ENCODE results near the gene CELF6.

Gene CELF6

DNA sequence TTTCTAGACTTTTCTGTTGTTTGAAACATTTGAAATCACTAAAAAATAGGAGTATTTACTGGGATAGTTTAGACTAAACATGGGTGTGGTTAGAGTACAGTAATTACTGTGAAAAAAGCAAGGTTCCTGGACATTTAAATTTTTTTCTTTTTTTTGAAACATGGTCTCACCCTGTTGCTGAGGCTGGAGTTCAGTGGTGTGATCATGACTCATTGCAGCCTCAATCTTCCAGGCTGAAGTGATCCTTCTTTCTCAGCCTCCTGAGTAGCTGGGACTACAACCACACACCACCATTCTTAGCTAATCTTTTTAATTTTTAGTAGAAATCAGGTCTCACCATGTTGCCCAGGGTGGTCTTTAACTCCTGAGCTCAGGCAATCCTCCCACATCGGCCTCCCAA is 20.4 kb upstream of the CELF6 start:
- TF ChIP-seq, protein P1, sequence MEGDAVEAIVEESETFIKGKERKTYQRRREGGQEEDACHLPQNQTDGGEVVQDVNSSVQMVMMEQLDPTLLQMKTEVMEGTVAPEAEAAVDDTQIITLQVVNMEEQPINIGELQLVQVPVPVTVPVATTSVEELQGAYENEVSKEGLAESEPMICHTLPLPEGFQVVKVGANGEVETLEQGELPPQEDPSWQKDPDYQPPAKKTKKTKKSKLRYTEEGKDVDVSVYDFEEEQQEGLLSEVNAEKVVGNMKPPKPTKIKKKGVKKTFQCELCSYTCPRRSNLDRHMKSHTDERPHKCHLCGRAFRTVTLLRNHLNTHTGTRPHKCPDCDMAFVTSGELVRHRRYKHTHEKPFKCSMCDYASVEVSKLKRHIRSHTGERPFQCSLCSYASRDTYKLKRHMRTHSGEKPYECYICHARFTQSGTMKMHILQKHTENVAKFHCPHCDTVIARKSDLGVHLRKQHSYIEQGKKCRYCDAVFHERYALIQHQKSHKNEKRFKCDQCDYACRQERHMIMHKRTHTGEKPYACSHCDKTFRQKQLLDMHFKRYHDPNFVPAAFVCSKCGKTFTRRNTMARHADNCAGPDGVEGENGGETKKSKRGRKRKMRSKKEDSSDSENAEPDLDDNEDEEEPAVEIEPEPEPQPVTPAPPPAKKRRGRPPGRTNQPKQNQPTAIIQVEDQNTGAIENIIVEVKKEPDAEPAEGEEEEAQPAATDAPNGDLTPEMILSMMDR (conservative IDR thresholded peaks at IDR 0.05): no peak
- H3K27ac ChIP-seq: peak overlapping the region; percentile 74

DNA sequence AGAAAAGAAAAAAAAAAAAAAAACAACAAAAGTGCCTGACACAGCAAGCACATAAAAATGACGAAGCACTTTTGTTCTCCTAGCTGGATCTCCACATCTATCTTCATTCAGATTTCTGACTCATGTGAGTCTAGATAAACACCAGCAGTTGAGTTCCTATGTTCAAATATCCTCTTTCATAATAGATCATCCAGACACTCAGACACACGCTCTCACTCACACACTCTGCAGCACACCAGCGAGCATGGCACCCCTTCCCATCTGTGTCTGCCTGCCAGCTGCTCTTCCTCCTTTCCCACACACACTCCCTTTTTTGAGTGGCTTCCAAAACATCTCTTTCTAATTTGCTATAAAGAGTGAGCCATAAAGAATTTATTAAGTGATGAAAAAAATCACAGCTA is 19.8 kb upstream of the CELF6 start:
- TF ChIP-seq, protein P1 (conservative IDR thresholded peaks at IDR 0.05): no peak
- H3K27ac ChIP-seq: peak overlapping the region; percentile 74

DNA sequence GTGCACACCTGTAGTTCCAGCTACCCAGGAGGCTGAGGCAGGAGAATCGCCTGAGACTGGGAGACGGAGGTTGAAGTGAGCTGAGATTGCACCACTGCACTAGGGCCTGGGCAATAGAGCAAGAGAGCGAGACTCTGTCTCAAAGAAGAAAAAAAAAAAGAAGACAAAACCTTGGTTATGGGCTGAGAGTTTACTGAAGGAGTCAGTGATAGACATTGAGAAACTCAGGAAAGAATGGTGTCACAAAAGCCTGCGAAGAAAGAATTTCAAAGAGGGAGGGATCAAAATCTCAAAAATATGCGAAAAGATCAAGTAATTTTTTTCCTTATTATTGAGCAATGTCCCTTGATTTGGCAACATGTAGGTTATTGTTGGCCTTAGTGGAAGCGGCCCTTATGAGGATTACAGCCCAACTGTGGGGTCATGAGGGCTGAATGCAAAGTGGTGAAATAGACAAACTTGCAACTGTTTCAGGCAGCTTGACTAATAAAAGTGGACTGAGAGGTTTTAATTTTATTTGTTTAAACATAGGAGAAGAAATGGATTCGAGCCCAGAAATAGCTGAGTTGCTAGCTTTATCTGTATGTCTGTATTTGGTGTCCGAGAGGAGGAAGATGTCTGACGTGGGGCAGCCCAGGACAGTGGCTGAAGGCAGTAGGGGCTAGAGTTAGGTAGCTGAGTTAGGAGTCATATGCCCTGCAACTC is 18.8 kb upstream of the CELF6 start:
- H3K27ac ChIP-seq: peak overlapping the region; percentile 74
- TF ChIP-seq, protein P1 (conservative IDR thresholded peaks at IDR 0.05): no peak

DNA sequence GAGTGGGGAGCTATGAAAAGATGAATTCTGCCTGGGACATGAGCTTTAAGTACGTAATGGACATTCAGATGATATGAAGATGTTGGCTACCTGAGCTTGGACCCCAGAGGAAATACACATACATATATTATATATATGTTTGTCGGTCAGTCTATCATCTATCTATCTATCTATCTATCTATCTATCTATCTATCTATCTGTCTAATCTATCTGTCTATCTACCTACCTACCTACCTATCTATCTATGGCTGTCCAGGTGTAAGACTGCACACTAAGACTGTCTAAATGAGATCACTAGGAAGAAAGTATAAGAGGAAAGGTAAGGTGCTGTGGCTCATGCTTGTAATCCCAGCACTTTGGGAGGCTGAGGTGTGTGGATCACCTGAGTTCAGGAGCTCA is 18.2 kb upstream of the CELF6 start:
- peak overlapping the region; percentile 74 for H3K27ac ChIP-seq
- TF ChIP-seq, protein P1 (conservative IDR thresholded peaks at IDR 0.05): no peak

DNA sequence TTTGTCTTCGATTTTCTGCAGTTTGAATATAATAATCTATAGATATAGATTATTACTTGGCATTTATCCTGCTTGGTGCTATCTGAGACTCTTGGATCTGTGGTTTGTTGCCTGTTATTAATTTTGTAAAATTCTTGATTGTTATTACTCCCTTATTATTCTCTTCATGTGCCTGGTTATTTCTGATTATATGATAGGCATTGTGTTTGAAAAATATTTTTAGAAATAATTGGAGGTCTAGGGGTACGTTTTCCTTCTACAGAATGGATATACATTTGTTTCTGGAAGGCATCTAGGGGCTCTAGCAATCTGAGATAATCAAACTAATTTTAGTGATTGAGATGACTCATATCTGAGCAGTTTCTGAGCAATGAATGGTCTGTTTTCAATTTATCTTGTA is 14.9 kb upstream of the CELF6 start:
- TF ChIP-seq, protein P1 (conservative IDR thresholded peaks at IDR 0.05): no peak
- no peak overlapping the region for H3K27ac ChIP-seq

DNA sequence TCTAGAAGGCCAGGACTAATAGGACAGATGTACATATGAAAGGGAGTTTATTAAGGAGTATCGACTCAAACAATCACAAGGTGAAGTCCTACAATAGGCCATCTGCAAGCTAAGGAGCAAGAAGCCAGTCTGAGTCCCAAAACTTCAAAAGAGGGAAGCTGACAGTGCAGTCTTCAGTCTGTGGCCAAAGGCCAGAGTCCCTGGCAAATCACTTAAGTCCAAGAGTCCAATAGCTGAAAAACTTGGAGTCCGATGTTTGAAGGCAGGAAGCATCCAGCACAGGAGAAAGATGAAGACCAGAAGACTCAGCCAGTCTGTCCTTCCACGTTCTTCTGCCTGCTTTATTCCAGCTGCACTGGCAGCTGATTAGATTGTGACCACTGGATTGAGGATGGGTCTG is 11.1 kb upstream of the CELF6 start:
- TF ChIP-seq, protein P1 (conservative IDR thresholded peaks at IDR 0.05): no peak
- no peak overlapping the region for H3K27ac ChIP-seq

DNA sequence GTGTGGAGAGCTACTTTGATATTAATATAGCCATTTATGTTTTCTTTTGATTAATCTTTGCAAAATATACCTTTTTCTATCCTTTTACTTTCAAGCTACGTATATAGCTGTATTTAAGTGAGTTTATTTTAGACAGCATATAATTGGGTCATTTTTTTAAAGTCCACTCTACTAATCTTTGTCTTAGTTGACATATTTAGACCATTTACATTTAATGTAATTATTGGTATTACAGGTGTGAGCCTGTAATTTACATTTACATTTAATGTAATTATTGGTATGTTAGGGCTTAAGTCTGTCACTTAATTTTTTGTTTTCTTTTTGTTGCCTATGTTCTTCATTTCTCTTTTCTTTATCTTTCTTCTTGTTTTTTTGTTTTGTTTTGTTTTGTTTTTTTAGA is 3.8 kb upstream of the CELF6 start:
- H3K27ac ChIP-seq: no peak overlapping the region
- TF ChIP-seq, protein P1 (conservative IDR thresholded peaks at IDR 0.05): no peak
